ENCODE data around the gene PROSER3.

Gene PROSER3

GRCh38 chr19:35786299-35787160 is 28.6 kb downstream of the PROSER3 start:
- TF ChIP-seq CTCF (IDR thresholded peaks at IDR 0.05; ENCODE audit: insufficient read depth, low read depth, low read length, missing control alignments) = no peak
- DNase-seq (ENCODE audit: low read depth) = no peak
- no peak overlapping the region for H3K4me3 ChIP-seq (ENCODE audit: low read length)

GRCh38 chr19:35787227-35787799 is 29.3 kb downstream of the PROSER3 start:
- TF ChIP-seq CTCF (IDR thresholded peaks at IDR 0.05; ENCODE audit: insufficient read depth, low read depth, low read length, missing control alignments) = no peak
- DNase-seq (ENCODE audit: low read depth) = no peak
- H3K4me3 ChIP-seq (ENCODE audit: low read length) = no peak overlapping the region

GRCh38 chr19:35788205-35788960 is 30.4 kb downstream of the PROSER3 start:
- no peak overlapping the region for H3K4me3 ChIP-seq (ENCODE audit: low read length)
- TF ChIP-seq CTCF (IDR thresholded peaks at IDR 0.05; ENCODE audit: insufficient read depth, low read depth, low read length, missing control alignments) = no peak
- no peak for DNase-seq (ENCODE audit: low read depth)

- TF ChIP-seq CTCF (IDR thresholded peaks at IDR 0.05; ENCODE audit: insufficient read depth, low read depth, low read length, missing control alignments) = no peak
- no peak for DNase-seq (ENCODE audit: low read depth)
- no peak overlapping the region for H3K4me3 ChIP-seq (ENCODE audit: low read length)
Measured at GRCh38 chr19:35789195-35789977, 31.4 kb downstream of the PROSER3 start.

GRCh38 chr19:35789978-35790944 is 32.3 kb downstream of the PROSER3 start:
- TF ChIP-seq CTCF (IDR thresholded peaks at IDR 0.05; ENCODE audit: insufficient read depth, low read depth, low read length, missing control alignments) = no peak
- no peak for DNase-seq (ENCODE audit: low read depth)
- no peak overlapping the region for H3K4me3 ChIP-seq (ENCODE audit: low read length)

Data from epithelial cell of esophagus (primary cell).